NCI-H2171 (cell line): Measurements from ENCODE around the gene PVALEF.

Source experiments
- DNase-seq: peaks from one replicate; lab custom pipeline; 2025; lab: John Stamatoyannopoulos, UW

Gene PVALEF

DNA sequence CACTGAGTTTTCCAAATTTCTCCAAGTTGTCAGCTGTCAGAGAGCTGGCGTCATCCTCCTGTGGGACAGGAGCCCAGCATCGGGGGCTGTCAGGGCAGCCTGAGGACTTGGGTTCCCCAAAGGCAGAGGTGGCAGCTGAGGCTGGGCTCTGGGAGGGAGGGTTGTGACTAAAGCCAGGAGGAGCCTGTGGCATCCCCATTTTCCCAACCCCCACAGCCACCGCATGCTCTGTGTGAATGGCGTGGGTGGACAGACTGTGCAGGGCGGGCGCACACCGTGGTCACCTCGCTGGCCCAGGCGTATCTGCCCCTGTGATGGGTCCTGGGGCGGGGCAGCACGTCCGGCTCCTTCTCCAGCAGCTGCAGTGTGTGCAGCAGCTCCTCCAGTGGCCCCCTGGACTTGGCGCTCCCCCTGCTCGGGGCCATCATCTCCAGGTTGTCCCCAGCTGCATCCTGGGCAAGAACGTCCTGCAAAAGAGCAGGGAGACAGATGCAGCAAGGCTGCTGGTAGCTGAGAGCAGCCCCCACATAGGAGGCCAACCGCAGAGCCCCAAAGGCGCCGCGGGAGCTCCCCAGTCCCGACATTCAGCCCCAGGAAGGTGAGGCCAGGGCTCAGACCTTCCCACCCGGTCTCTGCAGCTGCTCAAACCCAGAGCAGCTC is 32.7 kb downstream of the PVALEF start:
- DNase-seq, result no peak

GRCh38 chr17:81198826-81199481 is 33.6 kb downstream of the PVALEF start:
- DNase-seq, result no peak

GRCh38 chr17:81199482-81199830 is 34.1 kb downstream of the PVALEF start:
- DNase-seq, result no peak

- no peak for DNase-seq
These were observed 34.9 kb downstream of the PVALEF start for GRCh38 chr17:81200201-81200600.

- peak; percentile 21 for DNase-seq
These were observed 35.6 kb downstream of the PVALEF start for GRCh38 chr17:81200695-81201580.

DNA sequence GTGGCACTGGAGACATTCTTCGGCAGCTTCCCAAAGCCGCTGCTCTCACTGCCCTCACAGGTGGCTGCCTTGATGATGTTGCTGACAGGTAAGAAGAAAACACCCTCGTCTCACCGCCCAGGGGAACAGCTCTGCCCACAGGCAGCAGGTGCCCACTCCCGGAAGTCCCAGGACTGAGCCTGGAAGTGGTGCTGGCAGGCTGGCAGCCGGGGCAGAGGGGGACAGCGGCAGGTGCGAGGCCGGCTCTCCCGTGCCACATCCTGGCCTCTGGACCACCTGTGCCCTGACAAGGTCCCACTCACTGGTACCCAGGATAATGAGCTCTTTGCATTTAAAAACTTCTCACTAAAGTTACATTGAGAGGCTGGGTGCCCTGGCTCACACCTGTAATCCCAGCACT is 37.0 kb downstream of the PVALEF start:
- DNase-seq, result no peak

GRCh38 chr17:81203136-81203535 is 37.8 kb downstream of the PVALEF start:
- no peak for DNase-seq

GRCh38 chr17:81204578-81204977 is 39.3 kb downstream of the PVALEF start:
- DNase-seq, result no peak

DNA sequence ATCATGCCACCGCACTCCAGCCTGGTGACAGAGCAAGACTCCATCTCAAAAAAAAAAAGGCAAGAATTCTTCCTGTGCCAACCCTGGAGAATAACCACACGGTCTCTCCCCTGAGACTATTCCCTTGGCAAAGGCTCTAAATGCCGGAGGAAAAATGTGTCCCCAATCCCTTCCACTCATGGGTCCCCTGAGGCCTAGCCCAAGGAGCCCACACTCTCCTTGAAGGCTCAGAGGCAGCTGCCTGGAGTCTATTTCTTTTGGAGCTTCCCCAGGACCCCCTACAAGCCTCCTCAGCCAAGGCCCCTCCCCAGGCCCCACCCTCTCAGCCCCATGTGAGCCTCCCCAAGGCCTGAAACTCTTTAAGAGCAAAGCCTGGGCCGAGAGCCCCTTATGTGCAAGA is 40.9 kb downstream of the PVALEF start:
- DNase-seq, result no peak

- DNase-seq, result no peak
These were observed 41.4 kb downstream of the PVALEF start for GRCh38 chr17:81206657-81207056.

GRCh38 chr17:81207610-81208581 is 42.6 kb downstream of the PVALEF start:
- DNase-seq, result peak; percentile 60

DNA sequence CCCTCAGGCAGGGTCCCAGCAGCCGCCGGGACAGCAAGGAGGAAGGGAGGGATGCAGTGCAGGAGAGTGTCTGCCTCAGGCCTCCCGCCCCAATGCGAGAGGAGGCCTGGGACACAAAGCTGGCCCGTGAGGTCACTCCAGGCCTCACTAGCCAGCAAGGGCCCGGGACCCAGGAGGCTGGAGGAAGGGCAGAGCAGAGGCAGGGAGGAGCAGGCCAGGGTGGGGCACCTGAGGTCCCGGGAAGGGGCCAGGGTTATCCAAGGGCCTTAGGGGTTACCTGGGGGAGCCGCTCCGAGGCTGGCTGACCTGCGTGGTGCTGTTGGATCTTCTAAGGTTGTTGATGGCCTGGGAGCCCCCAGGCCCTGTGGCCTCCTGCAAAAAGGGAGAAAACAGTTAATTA is 43.3 kb downstream of the PVALEF start:
- no peak for DNase-seq

DNA sequence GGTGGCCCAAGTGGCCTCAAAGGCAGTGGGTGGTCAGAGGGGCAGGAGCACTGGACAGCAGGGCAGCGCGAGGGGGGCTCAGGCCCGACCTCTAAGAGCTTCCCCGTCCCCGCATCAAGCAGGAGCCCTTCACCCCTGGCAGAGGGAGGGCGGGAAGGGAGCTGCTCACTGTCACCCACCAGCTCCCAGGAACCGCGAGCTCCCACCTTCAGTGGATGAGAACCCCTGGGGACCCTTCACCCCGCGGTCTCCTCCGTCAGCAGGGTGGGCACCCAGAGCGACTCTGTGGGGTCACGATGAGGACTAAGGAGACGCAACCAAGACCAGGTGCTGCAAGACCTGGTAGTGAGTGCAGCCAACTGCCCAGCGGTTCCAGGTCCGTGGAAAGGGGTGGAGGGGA is 43.8 kb downstream of the PVALEF start:
- DNase-seq, result no peak

DNA sequence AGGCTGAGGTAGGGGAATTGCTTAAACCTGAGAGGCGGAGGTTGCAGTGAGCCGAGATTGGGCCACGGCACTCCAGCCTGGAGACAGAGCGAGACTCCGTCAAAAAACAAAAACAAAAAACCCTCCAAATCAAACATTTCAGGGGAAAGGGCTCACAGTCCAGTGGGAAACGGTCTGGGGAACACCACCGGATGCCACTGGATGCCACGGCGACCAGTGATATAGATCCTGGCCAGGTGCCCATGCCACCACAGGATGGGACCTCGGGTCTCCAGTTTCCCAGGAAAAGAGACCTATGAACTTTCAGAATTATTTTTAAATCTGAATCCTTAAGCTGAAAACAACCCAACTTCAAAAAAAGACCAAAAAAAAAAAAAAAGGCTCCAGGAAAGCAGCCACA is 45.2 kb downstream of the PVALEF start:
- no peak for DNase-seq

GRCh38 chr17:81210868-81211267 is 45.6 kb downstream of the PVALEF start:
- DNase-seq, result no peak

GRCh38 chr17:81212365-81212764 is 47.1 kb downstream of the PVALEF start:
- DNase-seq, result no peak

GRCh38 chr17:81213978-81214377 is 48.7 kb downstream of the PVALEF start:
- DNase-seq, result no peak

GRCh38 chr17:81217491-81217890 is 52.2 kb downstream of the PVALEF start:
- DNase-seq, result no peak

- no peak for DNase-seq
These were observed 53.2 kb downstream of the PVALEF start for GRCh38 chr17:81218459-81218858.

DNA sequence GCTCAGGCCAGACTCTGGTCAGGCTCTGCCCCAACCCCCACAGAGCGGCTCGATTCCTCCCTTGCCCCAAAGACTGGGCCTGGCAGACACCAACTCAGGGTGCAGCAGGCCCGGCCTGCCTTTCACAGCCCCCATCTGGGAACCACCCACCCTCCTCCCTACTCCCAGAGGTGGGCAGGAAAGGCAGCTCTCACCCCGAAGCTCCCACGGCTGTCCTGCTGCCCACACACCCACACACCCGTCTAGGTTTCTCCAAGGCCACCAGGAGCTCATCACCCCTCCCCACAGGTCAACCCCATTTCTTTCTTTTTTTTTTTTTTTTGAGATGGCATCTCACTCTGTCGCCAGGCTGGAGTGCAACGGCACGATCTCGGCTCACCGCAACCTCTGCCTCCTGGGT is 53.7 kb downstream of the PVALEF start:
- DNase-seq, result no peak

- no peak for DNase-seq
These were observed 54.3 kb downstream of the PVALEF start for GRCh38 chr17:81219476-81220180.
